Nephron (organoid): ENCODE data around the gene WDR33.

Source experiments
- H3K27ac Mint-ChIP-seq, 3 experiments: 2 replicates each; pipeline ENCODE4 v1.8.0; 2020; ENCODE audit warnings: mixed read lengths in 3 of 3, mild to moderate bottlenecking in 2 of 3, moderate library complexity in 1 of 3
- H3K27me3 Mint-ChIP-seq: 2 replicates; pipeline ENCODE4 v1.8.0; 2021; ENCODE audit warnings: low read depth, mild to moderate bottlenecking, moderate library complexity, mixed read lengths
- H3K36me3 Mint-ChIP-seq: 2 replicates; pipeline ENCODE4 v1.8.0; 2020; ENCODE audit warnings: low read depth, mixed read lengths
- H3K4me1 Mint-ChIP-seq: 2 replicates; pipeline ENCODE4 v1.8.0; 2020; ENCODE audit warnings: mixed read lengths
- H3K4me3 Mint-ChIP-seq, 3 experiments: 2 replicates each; pipeline ENCODE4 v1.8.0; 2020; ENCODE audit warnings: mild to moderate bottlenecking in 3 of 3, mixed read lengths in 3 of 3, moderate library complexity in 2 of 3
- H3K9me3 Mint-ChIP-seq: 2 replicates; pipeline ENCODE4 v1.8.0; 2020; ENCODE audit warnings: mixed read lengths
- TF ChIP-seq, protein P1 (sequence below), 3 experiments: fragments of 200-600 bp; sonication (generic); IDR thresholded peaks; one replicate each; pipeline ENCODE4 v1.5.0; 2021; ENCODE audit warnings: antibody characterized with exemption in 3 of 3; ENCODE audit not compliant: unreplicated experiment in 3 of 3

Gene WDR33

DNA sequence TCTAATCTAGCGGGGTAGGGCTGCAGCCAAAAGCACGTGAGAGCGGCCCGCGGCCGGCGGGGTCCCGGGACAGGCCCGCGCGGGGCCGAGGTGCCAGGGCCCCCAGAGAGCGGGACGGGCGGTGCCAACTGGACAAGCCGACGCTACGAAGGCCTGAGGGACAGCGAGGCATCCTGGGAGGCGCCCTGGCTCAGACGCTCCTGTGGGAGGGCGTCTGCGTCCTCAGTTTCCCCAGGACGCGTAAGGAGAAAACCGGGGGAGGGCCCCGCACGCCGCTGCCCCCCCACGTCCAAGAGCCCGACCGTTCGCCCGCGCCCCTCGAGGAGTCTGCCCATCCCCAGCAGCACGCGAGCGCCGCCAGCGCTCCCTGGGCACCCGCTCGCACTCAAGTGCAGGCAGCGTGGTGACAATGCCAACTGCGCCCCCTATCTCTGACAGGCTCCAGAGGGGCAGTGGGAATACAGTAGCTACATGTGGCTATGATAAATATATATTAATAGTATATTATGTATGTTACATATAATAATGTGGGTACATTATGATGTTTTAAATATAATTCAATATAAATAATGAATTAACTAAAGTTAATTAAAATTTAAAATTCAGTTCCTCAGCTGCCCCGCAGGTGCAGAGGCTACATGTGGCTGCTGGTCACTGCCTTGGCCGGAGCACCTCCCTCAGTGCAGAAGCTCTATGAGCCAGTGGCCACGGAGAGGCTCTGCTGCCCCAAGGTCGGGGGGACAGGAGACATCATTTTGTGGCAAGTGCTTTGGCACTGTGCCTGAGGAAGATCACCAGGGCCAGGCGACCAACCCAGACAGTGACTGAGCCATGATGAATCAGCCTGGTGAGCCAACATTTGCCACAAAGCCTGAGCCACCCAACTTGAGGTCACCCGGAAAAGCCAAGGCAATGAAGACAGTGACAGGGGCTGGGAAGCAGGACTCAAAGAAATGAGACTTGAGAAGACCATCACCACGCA lies 115.2 kb downstream of the WDR33 start:
- H3K4me3 Mint-ChIP-seq: no peak overlapping the region
- H3K27ac Mint-ChIP-seq: no peak overlapping the region
- H3K27me3 Mint-ChIP-seq: peaks cover 7% of the 10 kb centered on the region
- H3K36me3 Mint-ChIP-seq: peaks cover 5% of the 10 kb centered on the region
- TF ChIP-seq, protein P1, sequence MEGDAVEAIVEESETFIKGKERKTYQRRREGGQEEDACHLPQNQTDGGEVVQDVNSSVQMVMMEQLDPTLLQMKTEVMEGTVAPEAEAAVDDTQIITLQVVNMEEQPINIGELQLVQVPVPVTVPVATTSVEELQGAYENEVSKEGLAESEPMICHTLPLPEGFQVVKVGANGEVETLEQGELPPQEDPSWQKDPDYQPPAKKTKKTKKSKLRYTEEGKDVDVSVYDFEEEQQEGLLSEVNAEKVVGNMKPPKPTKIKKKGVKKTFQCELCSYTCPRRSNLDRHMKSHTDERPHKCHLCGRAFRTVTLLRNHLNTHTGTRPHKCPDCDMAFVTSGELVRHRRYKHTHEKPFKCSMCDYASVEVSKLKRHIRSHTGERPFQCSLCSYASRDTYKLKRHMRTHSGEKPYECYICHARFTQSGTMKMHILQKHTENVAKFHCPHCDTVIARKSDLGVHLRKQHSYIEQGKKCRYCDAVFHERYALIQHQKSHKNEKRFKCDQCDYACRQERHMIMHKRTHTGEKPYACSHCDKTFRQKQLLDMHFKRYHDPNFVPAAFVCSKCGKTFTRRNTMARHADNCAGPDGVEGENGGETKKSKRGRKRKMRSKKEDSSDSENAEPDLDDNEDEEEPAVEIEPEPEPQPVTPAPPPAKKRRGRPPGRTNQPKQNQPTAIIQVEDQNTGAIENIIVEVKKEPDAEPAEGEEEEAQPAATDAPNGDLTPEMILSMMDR (IDR thresholded peaks at IDR 0.05; ENCODE audit: unreplicated experiment in 3 of 3): peak in 2 of 3 experiments; percentile 26 to 46
- H3K4me1 Mint-ChIP-seq: no peaks in the 10 kb centered on the region
- H3K9me3 Mint-ChIP-seq: peaks cover 18% of the 10 kb centered on the region

DNA sequence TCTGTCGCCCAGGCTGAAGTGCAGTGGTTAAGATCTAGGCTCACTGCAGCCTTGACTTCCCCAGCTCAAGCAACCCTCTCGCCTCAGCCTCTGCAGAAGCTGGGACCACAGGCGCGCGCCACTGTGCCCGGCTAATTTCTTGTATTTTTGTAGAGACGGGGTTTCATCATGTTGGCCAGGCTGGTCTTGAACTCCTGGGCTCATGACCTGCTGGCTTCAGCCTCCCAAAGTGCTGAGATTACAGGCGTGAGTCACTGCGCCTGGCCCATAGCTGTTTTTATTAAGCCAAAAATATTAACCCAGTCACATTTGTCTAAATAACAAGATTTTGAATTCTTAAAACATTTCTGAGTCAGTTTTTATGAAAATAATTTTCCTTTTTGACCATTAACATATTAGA lies 116.0 kb downstream of the WDR33 start:
- Mint-ChIP-seq H3K4me3 (no peak overlapping the region), H3K36me3 (peaks cover 5% of the 10 kb centered on the region), H3K4me1 (no peaks in the 10 kb centered on the region), H3K27ac (no peak overlapping the region), H3K9me3 (peaks cover 22% of the 10 kb centered on the region), H3K27me3 (peaks cover 7% of the 10 kb centered on the region)
- TF ChIP-seq, protein P1 (IDR thresholded peaks at IDR 0.05; ENCODE audit: unreplicated experiment in 3 of 3): no peak

DNA sequence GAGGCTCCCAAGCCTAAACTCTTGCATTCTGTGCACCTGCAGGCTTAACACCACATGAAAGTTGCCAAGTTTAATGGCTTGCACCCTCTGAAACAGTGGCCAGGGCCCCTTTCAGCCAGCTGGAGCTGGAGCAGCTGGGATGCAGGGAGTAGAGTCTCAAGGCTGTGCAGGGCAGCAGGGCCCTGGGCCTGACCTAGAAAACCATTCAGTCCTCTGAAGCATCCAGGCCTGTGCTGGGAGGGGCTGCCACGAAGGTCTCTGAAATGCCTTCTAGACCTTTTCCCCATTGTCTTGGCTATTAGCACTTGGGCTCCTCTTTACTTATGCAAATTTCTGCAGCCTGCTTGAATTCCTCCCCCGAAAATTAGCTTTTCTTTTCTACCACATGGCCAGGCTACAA lies 120.3 kb downstream of the WDR33 start:
- H3K27me3 Mint-ChIP-seq: peaks cover 4% of the 10 kb centered on the region
- no peak overlapping the region for H3K4me3 Mint-ChIP-seq
- H3K36me3 Mint-ChIP-seq: peaks cover 5% of the 10 kb centered on the region
- TF ChIP-seq, protein P1 (IDR thresholded peaks at IDR 0.05; ENCODE audit: unreplicated experiment in 3 of 3): no peak
- peaks cover 41% of the 10 kb centered on the region for H3K9me3 Mint-ChIP-seq
- peaks cover 5% of the 10 kb centered on the region for H3K4me1 Mint-ChIP-seq
- H3K27ac Mint-ChIP-seq: no peak overlapping the region

DNA sequence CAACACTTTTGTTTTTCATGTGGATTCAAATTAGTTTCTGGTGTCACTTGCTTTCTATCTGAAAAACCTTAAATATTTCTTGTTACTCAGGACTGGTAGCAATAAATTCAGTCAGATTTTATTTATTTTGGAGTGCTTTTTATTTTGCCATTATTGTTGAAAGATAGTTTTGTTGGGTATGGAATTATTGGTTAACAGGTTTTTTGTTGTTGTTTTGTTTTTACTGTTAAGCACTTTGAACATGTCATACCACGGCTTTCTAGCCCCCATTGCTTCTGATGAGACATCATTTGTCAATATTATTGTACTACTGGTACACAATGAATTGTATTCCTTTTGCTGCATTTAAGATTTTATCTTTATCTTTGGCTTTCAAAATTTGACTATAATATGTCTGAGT lies 122.6 kb downstream of the WDR33 start:
- TF ChIP-seq, protein P1 (IDR thresholded peaks at IDR 0.05; ENCODE audit: unreplicated experiment in 3 of 3): no peak
- peaks cover 5% of the 10 kb centered on the region for H3K36me3 Mint-ChIP-seq
- H3K27me3 Mint-ChIP-seq: peaks cover 7% of the 10 kb centered on the region
- H3K4me1 Mint-ChIP-seq: peaks cover 16% of the 10 kb centered on the region
- H3K27ac Mint-ChIP-seq: no peak overlapping the region
- peaks cover 41% of the 10 kb centered on the region for H3K9me3 Mint-ChIP-seq
- no peak overlapping the region for H3K4me3 Mint-ChIP-seq

DNA sequence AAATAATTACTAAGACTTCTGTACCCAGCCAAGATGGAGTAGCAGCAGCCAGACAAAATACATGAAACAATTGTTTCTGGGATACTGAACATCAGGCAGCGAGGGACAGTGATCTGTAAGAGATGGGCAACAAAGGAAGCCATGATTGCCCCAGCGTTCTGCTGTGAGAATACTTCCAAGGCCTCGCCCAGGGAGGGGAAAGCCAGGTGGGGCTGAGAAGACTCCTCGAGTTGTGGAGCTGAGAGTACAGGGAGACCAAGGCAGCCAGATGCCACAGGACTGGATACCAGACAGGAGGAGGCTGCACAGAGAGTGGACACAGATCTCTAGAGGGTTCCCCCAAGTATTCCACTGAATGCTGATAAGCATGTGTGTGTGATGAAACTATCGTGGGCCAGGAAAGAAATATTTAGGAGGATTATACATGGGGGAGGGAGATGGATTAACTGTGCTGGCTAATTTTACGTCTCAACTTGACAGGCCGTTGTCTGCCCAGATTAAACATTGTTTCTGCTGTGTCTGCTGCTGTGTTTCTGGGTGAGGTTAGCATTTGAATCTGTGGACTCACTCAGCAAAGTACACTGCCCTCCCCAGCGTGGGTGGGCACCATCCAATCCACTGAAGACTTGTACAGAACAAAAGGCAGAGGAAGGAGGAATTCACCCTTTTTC lies 125.4 kb downstream of the WDR33 start:
- no peak overlapping the region for H3K27ac Mint-ChIP-seq
- TF ChIP-seq, protein P1 (IDR thresholded peaks at IDR 0.05; ENCODE audit: unreplicated experiment in 3 of 3): no peak
- H3K36me3 Mint-ChIP-seq: no peaks in the 10 kb centered on the region
- H3K9me3 Mint-ChIP-seq: peaks cover 22% of the 10 kb centered on the region
- peaks cover 31% of the 10 kb centered on the region for H3K4me1 Mint-ChIP-seq
- H3K27me3 Mint-ChIP-seq: peaks cover 15% of the 10 kb centered on the region
- no peak overlapping the region for H3K4me3 Mint-ChIP-seq
